DND-41 (cell line): ENCODE measurements around the gene ZNF324.

Experiments
- CTCF ChIP-seq: IDR thresholded peaks from 2 replicates; pipeline ENCODE4 v1.5.1; 2012; ENCODE audit warnings: borderline replicate concordance, low read length, moderate library complexity, mild to moderate bottlenecking; ENCODE audit not compliant: poor library complexity, severe bottlenecking; ENCODE audit errors: extremely low read depth
- EZH2 ChIP-seq: IDR thresholded peaks from 3 replicates; pipeline ENCODE4 v1.6.1; 2012; ENCODE audit warnings: borderline replicate concordance, low read depth, mild to moderate bottlenecking, moderate library complexity, low read length, inconsistent platforms; ENCODE audit not compliant: severe bottlenecking

GRCh38 chr19:58451358-58452101 is 15.3 kb upstream of the ZNF324 start, which contains the start of gene ZNF324B:
- TF ChIP-seq CTCF, result no peak
- TF ChIP-seq EZH2, result no peak
